ENCODE results near the gene MRPS27.

The MRPS27 gene

DNA sequence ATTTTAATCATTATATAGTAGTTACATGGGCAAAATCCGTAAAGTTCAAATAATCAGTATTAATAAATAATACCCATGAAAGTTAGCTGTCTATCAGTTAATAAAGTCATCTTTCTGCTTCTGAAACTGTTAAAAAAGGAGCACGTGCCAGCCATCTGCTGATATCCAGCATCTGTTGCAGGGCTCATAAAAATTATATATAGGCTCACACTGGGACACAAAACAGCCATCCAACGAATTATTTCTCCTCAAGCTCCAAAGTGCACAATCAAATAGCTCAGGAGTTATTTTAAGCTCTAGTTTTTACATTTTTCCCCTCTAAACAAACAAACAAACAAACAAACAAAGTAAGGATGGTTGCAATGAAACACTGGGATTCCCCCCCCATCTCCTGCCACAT, 48.3 kb downstream of the MRPS27 start:
- Mint-ChIP-seq H3K27me3 (ENCODE audit: low read depth) (no peaks in the 10 kb centered on the region), H3K4me3 (no peak overlapping the region), H3K4me1 (ENCODE audit: low read depth) (peaks cover 3% of the 10 kb centered on the region), H3K9me3 (no peaks in the 10 kb centered on the region), H3K27ac (no peak overlapping the region), H3K36me3 (ENCODE audit: low read depth) (peaks cover 10% of the 10 kb centered on the region)
- no peak for DNase-seq (ENCODE audit: low spot score)

DNA sequence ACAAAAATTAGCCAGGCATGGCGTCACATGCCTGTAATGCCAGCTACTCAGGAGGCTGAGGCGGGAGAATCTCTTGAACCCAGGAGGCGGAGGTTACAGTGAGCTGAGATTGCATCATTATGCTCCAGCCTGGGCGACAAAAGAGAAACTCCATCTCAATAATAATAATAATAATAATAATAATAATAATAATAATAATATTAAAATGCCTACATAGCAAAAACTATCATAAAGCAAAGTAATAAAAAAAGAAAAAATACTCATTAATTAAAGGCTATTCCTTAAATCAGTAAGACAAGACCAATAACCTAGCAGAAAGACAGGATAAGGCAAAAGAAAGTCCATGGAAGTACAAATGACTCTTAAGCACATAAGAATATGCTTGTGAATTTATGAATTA, 50.0 kb downstream of the MRPS27 start:
- H3K9me3 Mint-ChIP-seq: no peaks in the 10 kb centered on the region
- no peak overlapping the region for H3K27ac Mint-ChIP-seq
- H3K27me3 Mint-ChIP-seq (ENCODE audit: low read depth): no peaks in the 10 kb centered on the region
- H3K4me1 Mint-ChIP-seq (ENCODE audit: low read depth): peaks cover 2% of the 10 kb centered on the region
- H3K36me3 Mint-ChIP-seq (ENCODE audit: low read depth): peaks cover 3% of the 10 kb centered on the region
- H3K4me3 Mint-ChIP-seq: no peak overlapping the region
- no peak for DNase-seq (ENCODE audit: low spot score)

DNA sequence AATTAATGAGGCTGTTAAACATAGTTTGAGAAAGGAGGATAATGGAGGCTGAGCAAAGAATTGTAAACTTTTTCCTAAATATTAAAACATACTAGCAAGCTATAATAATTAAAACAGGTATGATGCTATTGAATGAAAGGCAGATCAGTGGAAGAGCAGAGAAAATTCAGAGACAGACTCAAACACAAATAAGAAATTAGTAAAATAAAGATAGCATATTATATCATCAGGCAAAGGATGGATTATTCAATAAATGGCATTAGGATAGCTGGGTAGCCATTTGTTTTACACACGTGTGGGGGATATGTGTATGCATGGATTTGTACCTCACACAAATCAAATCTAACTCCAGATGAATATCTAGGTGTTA, 50.6 kb downstream of the MRPS27 start:
- peaks cover 2% of the 10 kb centered on the region for H3K4me1 Mint-ChIP-seq (ENCODE audit: low read depth)
- H3K4me3 Mint-ChIP-seq: no peak overlapping the region
- no peaks in the 10 kb centered on the region for H3K27me3 Mint-ChIP-seq (ENCODE audit: low read depth)
- no peaks in the 10 kb centered on the region for H3K9me3 Mint-ChIP-seq
- H3K36me3 Mint-ChIP-seq (ENCODE audit: low read depth): peaks cover 3% of the 10 kb centered on the region
- no peak overlapping the region for H3K27ac Mint-ChIP-seq
- DNase-seq (ENCODE audit: low spot score): no peak

DNA sequence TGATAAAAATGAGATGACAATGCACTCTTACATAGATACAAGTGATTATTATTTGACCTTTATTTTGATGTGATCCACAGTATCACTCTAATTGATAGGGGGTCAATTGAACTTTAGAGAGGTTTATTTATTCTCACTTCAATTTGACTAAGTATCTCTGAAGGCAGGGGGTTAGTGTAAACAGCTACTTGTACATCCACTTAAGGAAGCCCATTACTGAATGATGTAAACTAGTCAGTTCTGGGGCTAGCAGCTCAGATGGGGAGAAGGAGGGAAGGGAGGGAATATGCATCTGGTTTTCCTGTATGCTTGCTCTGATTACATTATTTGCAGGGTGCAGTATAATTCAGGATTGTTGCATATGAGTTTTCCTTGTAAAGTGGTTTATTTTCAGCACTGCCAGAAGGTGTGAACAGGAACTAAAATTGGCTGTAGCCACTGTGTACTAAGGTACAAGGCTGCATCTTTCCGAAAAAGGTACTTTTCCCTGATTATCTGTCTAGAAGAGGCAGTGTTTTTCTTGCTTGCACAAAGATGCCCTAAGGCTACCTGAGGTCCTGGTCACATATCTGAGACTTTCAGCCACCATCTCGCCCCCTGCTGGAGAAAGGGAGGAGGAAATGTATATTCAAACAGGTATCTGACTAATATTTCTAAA, 51.2 kb downstream of the MRPS27 start:
- Mint-ChIP-seq H3K4me3 (no peak overlapping the region), H3K27me3 (ENCODE audit: low read depth) (no peaks in the 10 kb centered on the region), H3K4me1 (ENCODE audit: low read depth) (peaks cover 2% of the 10 kb centered on the region), H3K27ac (no peak overlapping the region), H3K36me3 (ENCODE audit: low read depth) (peaks cover 3% of the 10 kb centered on the region), H3K9me3 (no peaks in the 10 kb centered on the region)
- DNase-seq (ENCODE audit: low spot score): peak; percentile 11

DNA sequence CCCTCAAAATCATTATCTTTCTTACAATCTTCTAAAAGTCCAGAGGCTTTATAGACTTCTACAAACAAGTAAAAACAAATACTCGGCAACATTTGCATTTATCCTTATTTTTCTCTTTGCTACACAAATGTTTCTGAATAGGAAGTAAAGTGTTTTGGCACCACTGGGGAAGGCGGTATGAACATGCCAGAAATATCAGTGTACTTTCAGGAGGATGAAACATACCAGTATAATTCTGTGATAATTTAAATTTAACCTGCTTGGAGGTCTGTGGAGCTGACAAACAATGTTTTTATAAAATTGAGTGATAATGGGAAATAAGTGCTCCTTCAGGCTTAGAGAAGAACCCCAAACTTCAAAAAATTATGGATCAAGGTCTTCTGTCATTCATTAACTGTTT, 51.8 kb downstream of the MRPS27 start:
- no peaks in the 10 kb centered on the region for H3K9me3 Mint-ChIP-seq
- H3K4me3 Mint-ChIP-seq: no peak overlapping the region
- no peak for DNase-seq (ENCODE audit: low spot score)
- H3K4me1 Mint-ChIP-seq (ENCODE audit: low read depth): peaks cover 2% of the 10 kb centered on the region
- no peaks in the 10 kb centered on the region for H3K27me3 Mint-ChIP-seq (ENCODE audit: low read depth)
- H3K27ac Mint-ChIP-seq: no peak overlapping the region
- peaks cover 3% of the 10 kb centered on the region for H3K36me3 Mint-ChIP-seq (ENCODE audit: low read depth)

DNA sequence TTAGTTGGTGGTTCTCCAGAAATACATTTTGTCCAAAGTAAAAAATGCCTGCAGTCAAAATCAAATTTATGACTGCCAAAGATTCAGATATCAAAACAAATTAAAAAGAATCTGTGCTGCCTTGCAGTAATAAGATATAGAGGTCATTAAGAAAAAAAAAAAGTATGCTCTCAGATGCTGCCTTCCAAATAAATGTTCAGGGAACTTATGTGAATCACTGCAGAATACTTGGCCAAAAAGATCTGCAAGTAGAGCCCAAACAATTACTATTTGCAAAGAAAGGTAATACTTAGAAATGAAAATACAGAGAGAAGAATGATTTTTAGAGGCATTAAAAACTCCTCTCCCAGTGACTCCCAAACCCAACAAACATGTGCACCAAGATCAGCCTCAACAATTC, 52.4 kb downstream of the MRPS27 start:
- no peak for DNase-seq (ENCODE audit: low spot score)
- H3K27me3 Mint-ChIP-seq (ENCODE audit: low read depth): no peaks in the 10 kb centered on the region
- peaks cover 3% of the 10 kb centered on the region for H3K36me3 Mint-ChIP-seq (ENCODE audit: low read depth)
- no peaks in the 10 kb centered on the region for H3K9me3 Mint-ChIP-seq
- H3K4me3 Mint-ChIP-seq: no peak overlapping the region
- no peak overlapping the region for H3K27ac Mint-ChIP-seq
- peaks cover 2% of the 10 kb centered on the region for H3K4me1 Mint-ChIP-seq (ENCODE audit: low read depth)

DNA sequence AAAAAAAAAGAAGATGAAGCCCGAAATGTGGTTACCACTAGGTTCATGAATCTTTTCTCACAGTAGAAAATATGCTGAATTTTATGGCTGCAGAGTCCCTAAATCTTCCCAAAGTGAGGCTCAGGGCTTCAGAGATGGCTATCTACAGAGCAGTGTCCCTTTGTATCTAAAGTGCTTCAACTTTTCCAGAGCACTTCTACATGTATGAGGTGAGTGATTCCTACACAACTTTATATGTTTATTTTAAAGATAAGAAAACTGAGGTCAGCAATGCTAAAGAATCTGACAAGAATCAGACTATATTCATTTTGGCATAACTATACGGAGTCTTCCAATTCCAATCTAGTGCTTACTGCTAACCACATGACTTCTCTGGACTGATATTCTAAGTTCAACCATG, 53.2 kb downstream of the MRPS27 start:
- Mint-ChIP-seq H3K27ac (no peak overlapping the region), H3K4me3 (no peak overlapping the region), H3K27me3 (ENCODE audit: low read depth) (no peaks in the 10 kb centered on the region), H3K9me3 (no peaks in the 10 kb centered on the region), H3K36me3 (ENCODE audit: low read depth) (peaks cover 3% of the 10 kb centered on the region), H3K4me1 (ENCODE audit: low read depth) (peaks cover 2% of the 10 kb centered on the region)
- no peak for DNase-seq (ENCODE audit: low spot score)

DNA sequence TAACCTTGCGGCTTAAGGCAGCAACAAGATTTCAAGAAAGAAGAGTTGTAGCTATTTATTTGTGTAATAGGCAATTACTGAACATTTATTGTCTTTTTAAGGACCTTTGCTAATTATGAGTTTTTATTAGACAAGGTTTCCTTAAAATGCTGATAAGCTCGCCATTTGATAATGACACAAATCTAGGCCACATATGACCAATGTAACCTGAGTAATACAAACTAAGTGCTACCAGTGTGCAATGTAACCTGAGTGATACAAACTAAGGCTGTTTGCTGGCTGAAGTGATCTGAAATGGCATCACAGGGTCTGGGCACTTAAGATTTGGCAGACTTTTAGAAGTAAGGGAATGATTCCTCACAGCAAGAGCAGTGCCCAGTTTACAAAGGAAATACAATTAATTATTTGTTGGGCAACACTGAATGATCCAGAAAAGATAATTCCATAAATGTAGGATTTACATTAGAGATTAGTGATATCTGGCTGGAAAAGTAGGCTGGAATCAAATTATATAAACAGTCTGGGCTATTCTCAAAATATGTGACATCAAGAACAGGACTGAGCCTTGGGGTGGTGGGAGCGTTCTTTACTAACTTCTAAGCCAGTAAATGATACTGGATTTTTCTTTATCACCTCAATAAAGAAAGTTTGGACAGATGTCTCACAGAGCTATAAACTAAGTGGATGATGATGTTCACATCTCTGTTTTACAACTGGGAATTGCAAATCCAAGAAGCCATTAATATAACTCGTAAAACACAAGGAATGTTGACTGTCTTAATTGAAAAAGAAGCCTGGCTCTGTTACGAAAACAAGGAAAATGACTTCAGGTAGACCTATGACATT, 54.8 kb downstream of the MRPS27 start:
- no peaks in the 10 kb centered on the region for H3K9me3 Mint-ChIP-seq
- DNase-seq (ENCODE audit: low spot score): no peak
- peaks cover 2% of the 10 kb centered on the region for H3K4me1 Mint-ChIP-seq (ENCODE audit: low read depth)
- H3K36me3 Mint-ChIP-seq (ENCODE audit: low read depth): peaks cover 3% of the 10 kb centered on the region
- no peak overlapping the region for H3K27ac Mint-ChIP-seq
- no peaks in the 10 kb centered on the region for H3K27me3 Mint-ChIP-seq (ENCODE audit: low read depth)
- no peak overlapping the region for H3K4me3 Mint-ChIP-seq

DNA sequence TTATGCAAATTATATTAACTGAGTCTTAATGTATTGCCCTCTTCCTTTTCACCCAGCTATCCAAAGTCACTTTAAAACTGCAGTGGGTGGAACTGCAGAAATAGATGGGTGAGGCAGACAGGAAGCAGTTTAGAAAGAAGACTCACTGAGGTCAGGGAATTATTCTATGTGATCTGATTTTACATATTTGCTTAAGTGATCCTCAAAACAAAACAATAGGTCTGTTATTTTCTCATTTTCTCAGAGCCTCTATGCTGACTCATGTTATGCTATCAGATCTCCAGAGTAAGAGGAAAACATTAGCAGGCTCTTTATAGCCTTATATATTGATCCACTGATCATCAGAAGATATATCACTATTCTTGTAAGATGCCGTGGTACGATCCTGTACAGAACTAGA, 63.5 kb downstream of the MRPS27 start:
- Mint-ChIP-seq H3K27ac (no peak overlapping the region), H3K4me1 (ENCODE audit: low read depth) (peaks cover 6% of the 10 kb centered on the region), H3K9me3 (no peaks in the 10 kb centered on the region), H3K4me3 (no peak overlapping the region), H3K36me3 (ENCODE audit: low read depth) (peaks cover 9% of the 10 kb centered on the region), H3K27me3 (ENCODE audit: low read depth) (no peaks in the 10 kb centered on the region)
- DNase-seq (ENCODE audit: low spot score): no peak

DNA sequence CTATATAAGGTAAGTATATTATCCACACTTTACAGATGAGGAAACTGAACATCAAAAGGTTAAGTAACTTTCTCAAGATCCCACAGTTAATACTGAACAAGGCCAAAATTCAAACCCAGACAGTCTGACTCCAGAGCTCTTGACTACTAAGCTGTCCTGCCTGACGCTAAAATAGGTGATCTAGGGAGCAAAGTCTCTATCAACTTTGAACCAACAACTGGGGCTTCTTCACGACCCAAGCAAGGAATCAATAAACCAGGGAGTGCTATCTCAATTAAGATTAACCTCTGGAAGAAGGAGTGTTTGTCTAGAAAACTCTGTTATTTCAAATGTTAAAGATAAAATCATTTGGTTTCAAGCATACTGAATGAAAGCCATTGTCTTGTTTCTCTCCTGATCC, 64.4 kb downstream of the MRPS27 start:
- H3K36me3 Mint-ChIP-seq (ENCODE audit: low read depth): peaks cover 13% of the 10 kb centered on the region
- H3K4me3 Mint-ChIP-seq: no peak overlapping the region
- no peak overlapping the region for H3K27ac Mint-ChIP-seq
- DNase-seq (ENCODE audit: low spot score): no peak
- no peaks in the 10 kb centered on the region for H3K9me3 Mint-ChIP-seq
- H3K4me1 Mint-ChIP-seq (ENCODE audit: low read depth): peaks cover 6% of the 10 kb centered on the region
- H3K27me3 Mint-ChIP-seq (ENCODE audit: low read depth): no peaks in the 10 kb centered on the region

DNA sequence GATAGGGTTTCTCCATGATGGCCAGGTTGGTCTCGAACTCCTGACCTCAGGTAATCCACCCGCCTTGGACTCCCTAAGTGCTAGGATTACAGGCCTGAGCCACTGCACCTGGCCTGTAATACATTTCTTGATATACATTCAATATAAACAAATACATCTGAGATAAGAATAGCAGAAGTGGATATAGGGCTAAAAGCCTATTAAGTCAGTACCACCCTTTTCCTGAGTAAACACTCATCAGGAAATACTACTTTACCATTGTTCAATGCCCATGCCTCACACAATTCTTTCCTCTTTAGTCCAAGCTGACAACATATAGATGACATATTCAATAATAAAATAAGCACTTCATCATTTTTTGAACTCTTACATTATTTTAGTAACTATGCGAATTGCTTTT, 64.8 kb downstream of the MRPS27 start:
- Mint-ChIP-seq H3K9me3 (no peaks in the 10 kb centered on the region), H3K4me3 (no peak overlapping the region), H3K4me1 (ENCODE audit: low read depth) (peaks cover 6% of the 10 kb centered on the region), H3K36me3 (ENCODE audit: low read depth) (peaks cover 13% of the 10 kb centered on the region), H3K27ac (no peak overlapping the region), H3K27me3 (ENCODE audit: low read depth) (no peaks in the 10 kb centered on the region)
- no peak for DNase-seq (ENCODE audit: low spot score)

DNA sequence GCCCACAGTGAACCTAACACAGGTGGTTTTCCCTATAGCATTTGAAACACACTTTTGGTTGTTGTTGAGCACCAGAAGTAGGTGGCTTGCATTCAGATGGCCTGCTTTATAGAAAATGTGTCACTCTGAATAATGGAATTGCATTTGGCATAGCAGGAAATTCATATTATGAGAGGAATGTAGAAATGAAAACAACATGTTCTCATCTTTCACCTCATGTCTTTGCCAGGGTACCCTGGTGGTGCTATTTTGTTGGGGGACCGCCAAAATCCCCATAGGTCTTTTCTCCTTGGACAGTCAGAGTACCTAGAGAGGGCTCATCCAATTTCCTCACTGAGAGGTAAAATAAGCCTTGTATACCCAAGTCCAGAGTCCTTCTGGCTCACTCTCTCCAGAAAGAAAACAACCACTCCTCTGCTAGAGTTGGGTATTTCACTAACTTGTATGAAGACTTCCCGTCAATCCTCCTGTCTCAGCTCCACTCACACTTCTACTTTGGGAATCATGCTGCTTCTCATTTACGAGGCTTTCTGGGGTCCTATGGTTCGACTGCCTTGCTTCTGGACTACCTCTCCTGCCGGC, 67.4 kb downstream of the MRPS27 start:
- DNase-seq (ENCODE audit: low spot score): no peak
- peaks cover 6% of the 10 kb centered on the region for H3K4me1 Mint-ChIP-seq (ENCODE audit: low read depth)
- no peaks in the 10 kb centered on the region for H3K9me3 Mint-ChIP-seq
- no peaks in the 10 kb centered on the region for H3K27me3 Mint-ChIP-seq (ENCODE audit: low read depth)
- no peak overlapping the region for H3K27ac Mint-ChIP-seq
- no peak overlapping the region for H3K4me3 Mint-ChIP-seq
- H3K36me3 Mint-ChIP-seq (ENCODE audit: low read depth): peaks cover 8% of the 10 kb centered on the region

DNA sequence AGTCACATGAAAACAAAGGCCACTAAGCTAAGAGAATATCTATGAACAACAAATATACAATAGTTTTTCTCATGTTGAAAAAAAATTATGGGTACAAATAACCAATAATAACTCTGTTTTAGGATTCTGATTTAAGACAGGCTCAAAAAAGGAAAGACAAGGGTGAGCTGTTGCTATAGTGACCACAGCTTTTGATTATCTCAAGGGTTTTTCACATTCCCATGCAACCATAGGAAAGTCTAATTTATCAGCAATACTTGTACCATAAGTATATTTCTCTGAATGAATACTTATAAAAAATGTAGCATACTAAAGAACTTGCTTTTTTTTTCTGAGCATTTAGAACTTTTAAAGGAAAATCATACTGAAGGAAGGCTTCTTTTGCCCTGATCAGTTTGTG, 68.0 kb downstream of the MRPS27 start:
- Mint-ChIP-seq H3K4me3 (no peak overlapping the region), H3K4me1 (ENCODE audit: low read depth) (peaks cover 6% of the 10 kb centered on the region), H3K27ac (no peak overlapping the region), H3K36me3 (ENCODE audit: low read depth) (peaks cover 8% of the 10 kb centered on the region), H3K9me3 (no peaks in the 10 kb centered on the region), H3K27me3 (ENCODE audit: low read depth) (no peaks in the 10 kb centered on the region)
- no peak for DNase-seq (ENCODE audit: low spot score)

DNA sequence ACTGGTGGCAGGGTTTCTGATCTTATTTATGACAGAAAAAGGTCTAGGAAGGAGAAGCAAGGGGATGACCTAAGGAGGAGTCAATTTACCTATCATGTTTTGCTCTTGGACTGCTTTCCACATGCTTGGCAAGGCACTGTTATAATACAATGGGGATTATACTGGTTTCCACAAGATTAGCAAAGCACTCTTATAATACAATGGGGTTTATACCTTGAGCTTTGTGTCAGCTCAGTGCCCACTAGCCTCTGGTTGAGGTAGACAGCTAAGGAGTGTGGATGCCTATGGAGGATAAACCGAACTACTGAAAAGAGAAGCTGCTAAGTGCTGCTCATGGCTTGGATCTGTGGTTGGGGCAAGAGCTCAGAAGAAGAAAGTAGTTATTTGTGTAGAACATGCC, 68.7 kb downstream of the MRPS27 start:
- no peaks in the 10 kb centered on the region for H3K9me3 Mint-ChIP-seq
- H3K27ac Mint-ChIP-seq: no peak overlapping the region
- no peaks in the 10 kb centered on the region for H3K27me3 Mint-ChIP-seq (ENCODE audit: low read depth)
- peaks cover 8% of the 10 kb centered on the region for H3K36me3 Mint-ChIP-seq (ENCODE audit: low read depth)
- H3K4me3 Mint-ChIP-seq: no peak overlapping the region
- peaks cover 4% of the 10 kb centered on the region for H3K4me1 Mint-ChIP-seq (ENCODE audit: low read depth)
- no peak for DNase-seq (ENCODE audit: low spot score)
